HEK293 (cell line): ENCODE measurements around the gene PANK2.
"Not testable (repeated sequence)": the region's sequence is repeated elsewhere in the genome, so short reads cannot be mapped to it uniquely, and the experiment has no call there.

Experiments used
- BCL11A ChIP-seq: fragments of 450-650 bp; formaldehyde crosslinking; IDR thresholded peaks from 2 replicates; pipeline ENCODE4 v1.5.1; 2016; ENCODE audit warnings: low read depth, missing biosample characterization, missing genetic modification characterization
- SETDB1 ChIP-seq: IDR thresholded peaks from one replicate; pipeline ENCODE4 v1.6.1; 2017; ENCODE audit warnings: mild to moderate bottlenecking, low read length, moderate library complexity, mixed read lengths; ENCODE audit not compliant: insufficient read length
- TCF7L2 ChIP-seq: IDR thresholded peaks from 2 replicates; pipeline ENCODE4 v1.6.1; 2011; ENCODE audit warnings: low read depth, mild to moderate bottlenecking, inconsistent platforms, low read length, moderate library complexity, borderline replicate concordance
- ZNF121 ChIP-seq: fragments of 450-650 bp; formaldehyde crosslinking; IDR thresholded peaks from 2 replicates; pipeline ENCODE4 v1.5.1; 2016; ENCODE audit warnings: missing biosample characterization, missing genetic modification characterization
- ZNF214 ChIP-seq: fragments of 450-650 bp; formaldehyde crosslinking; IDR thresholded peaks from 2 replicates; pipeline ENCODE4 v1.5.1; 2017; ENCODE audit warnings: missing biosample characterization, mild to moderate bottlenecking, missing genetic modification characterization, borderline replicate concordance
- ZNF274 ChIP-seq, 2 experiments: fragments of 200-500 bp in 1 of 2; fragments of 450-650 bp in 1 of 2; sonication (Bioruptor generic) in 1 of 2; formaldehyde crosslinking in 1 of 2; IDR thresholded peaks; 2 replicates each; pipeline versions ENCODE4 v1.5.1 to v1.6.1; 2014 to 2016; ENCODE audit warnings: borderline replicate concordance in 1 of 2, inconsistent platforms in 1 of 2, low read length in 1 of 2, missing biosample characterization in 1 of 2, missing genetic modification characterization in 1 of 2
- ZNF350 ChIP-seq: fragments of 450-650 bp; formaldehyde crosslinking; IDR thresholded peaks from 2 replicates; pipeline ENCODE4 v1.5.0; 2017; ENCODE audit warnings: missing biosample characterization, mild to moderate bottlenecking, missing genetic modification characterization
- ZNF514 ChIP-seq: fragments of 450-650 bp; formaldehyde crosslinking; IDR thresholded peaks from 2 replicates; pipeline ENCODE4 v1.5.1; 2016; ENCODE audit warnings: missing biosample characterization, missing genetic modification characterization
- ZNF768 ChIP-seq: fragments of 450-650 bp; formaldehyde crosslinking; IDR thresholded peaks from 2 replicates; pipeline ENCODE4 v1.5.1; 2018; ENCODE audit warnings: missing biosample characterization, mild to moderate bottlenecking, missing genetic modification characterization
- ZSCAN18 ChIP-seq: fragments of 450-650 bp; formaldehyde crosslinking; IDR thresholded peaks from 2 replicates; pipeline ENCODE4 v1.5.1; 2016; ENCODE audit warnings: missing biosample characterization, missing genetic modification characterization
- TF ChIP-seq, protein P1 (sequence below): fragments of 450-650 bp; formaldehyde crosslinking; IDR thresholded peaks from 2 replicates; pipeline ENCODE4 v1.5.1; 2016; ENCODE audit warnings: missing biosample characterization, missing genetic modification characterization

- not testable (repeated sequence) for TF ChIP-seq ZNF514 (tag by site-specific recombination); ZNF121 (tag by site-specific recombination); ZNF274 (IDR thresholded peaks at IDR 0.05; ENCODE audit: low read length); ZNF274 (tag by site-specific recombination; IDR thresholded peaks at IDR 0.05; ENCODE audit: borderline replicate concordance); ZNF214 (tag by site-specific recombination); ZNF768; SETDB1; ZSCAN18 (tag by site-specific recombination); BCL11A (tag by site-specific recombination); TCF7L2; ZNF350 (tag by site-specific recombination)
- TF ChIP-seq, protein P1, sequence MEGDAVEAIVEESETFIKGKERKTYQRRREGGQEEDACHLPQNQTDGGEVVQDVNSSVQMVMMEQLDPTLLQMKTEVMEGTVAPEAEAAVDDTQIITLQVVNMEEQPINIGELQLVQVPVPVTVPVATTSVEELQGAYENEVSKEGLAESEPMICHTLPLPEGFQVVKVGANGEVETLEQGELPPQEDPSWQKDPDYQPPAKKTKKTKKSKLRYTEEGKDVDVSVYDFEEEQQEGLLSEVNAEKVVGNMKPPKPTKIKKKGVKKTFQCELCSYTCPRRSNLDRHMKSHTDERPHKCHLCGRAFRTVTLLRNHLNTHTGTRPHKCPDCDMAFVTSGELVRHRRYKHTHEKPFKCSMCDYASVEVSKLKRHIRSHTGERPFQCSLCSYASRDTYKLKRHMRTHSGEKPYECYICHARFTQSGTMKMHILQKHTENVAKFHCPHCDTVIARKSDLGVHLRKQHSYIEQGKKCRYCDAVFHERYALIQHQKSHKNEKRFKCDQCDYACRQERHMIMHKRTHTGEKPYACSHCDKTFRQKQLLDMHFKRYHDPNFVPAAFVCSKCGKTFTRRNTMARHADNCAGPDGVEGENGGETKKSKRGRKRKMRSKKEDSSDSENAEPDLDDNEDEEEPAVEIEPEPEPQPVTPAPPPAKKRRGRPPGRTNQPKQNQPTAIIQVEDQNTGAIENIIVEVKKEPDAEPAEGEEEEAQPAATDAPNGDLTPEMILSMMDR (tag by site-specific recombination): not testable (repeated sequence)
Observed at GRCh38 chr20:3898181-3898580, 9.0 kb downstream of the PANK2 start.
